ENCODE results near the gene NT5E. TPM values are rescaled to one million over a fixed set of nuclear protein-coding genes. Genes with fewer than 3 reads are reported as not detected.

The NT5E gene
- total and polyA plus RNA-seq, 12 donors = 2.9 to 14.2 (median 9.6) TPM

DNA sequence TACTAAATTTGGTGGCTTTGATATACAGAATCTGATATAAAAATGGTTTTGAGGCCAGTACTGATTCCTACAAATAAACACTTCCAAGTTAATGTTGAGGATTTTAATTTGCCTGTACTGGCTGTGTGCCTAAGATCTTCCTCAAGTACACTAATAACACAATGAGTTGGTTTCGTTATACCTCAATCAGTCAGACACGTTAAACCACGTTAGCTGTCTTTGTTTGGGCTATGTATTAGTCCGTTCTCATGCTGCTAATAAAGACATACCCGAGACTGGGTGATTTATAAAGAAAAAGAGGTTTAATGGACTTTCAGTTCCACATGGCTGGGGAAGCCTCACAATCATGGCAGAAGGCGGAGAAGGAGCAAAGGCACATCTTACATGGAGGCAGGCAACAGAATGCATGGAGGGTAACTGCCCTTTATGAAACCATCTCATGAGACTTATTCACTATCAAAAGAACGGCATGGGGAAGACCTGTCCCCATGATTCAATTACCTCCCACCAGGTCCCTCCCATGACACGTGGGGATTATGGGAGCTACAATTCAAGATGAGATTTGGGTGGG, 46.2 kb downstream of the NT5E start:
- no peaks in the 10 kb centered on the region for H3K27me3 ChIP-seq
- TF ChIP-seq POLR2A (IDR thresholded peaks at IDR 0.05) = no peak
- TF ChIP-seq, protein P1, sequence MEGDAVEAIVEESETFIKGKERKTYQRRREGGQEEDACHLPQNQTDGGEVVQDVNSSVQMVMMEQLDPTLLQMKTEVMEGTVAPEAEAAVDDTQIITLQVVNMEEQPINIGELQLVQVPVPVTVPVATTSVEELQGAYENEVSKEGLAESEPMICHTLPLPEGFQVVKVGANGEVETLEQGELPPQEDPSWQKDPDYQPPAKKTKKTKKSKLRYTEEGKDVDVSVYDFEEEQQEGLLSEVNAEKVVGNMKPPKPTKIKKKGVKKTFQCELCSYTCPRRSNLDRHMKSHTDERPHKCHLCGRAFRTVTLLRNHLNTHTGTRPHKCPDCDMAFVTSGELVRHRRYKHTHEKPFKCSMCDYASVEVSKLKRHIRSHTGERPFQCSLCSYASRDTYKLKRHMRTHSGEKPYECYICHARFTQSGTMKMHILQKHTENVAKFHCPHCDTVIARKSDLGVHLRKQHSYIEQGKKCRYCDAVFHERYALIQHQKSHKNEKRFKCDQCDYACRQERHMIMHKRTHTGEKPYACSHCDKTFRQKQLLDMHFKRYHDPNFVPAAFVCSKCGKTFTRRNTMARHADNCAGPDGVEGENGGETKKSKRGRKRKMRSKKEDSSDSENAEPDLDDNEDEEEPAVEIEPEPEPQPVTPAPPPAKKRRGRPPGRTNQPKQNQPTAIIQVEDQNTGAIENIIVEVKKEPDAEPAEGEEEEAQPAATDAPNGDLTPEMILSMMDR (IDR thresholded peaks at IDR 0.05) = no peak
- peaks cover 0 to 15% of the 10 kb centered on the region in 2 donors for H3K4me1 ChIP-seq (replicated peaks in 1 of 2)
- H3K4me3 ChIP-seq = no peak overlapping the region
- intact Hi-C loops (cut with DNase I) = no loop called here
- no peaks in the 10 kb centered on the region for H3K36me3 ChIP-seq (replicated peaks in 1 of 2)
- WGBS, 4 donors = 84 to 94% (median 90%) methylated on average over 8 of the region's 8 CpGs
- no peak for DNase-seq
- no peak overlapping the region for H3K27ac ChIP-seq
- H3K9me3 ChIP-seq (replicated peaks in 1 of 3) = no peaks in the 10 kb centered on the region

DNA sequence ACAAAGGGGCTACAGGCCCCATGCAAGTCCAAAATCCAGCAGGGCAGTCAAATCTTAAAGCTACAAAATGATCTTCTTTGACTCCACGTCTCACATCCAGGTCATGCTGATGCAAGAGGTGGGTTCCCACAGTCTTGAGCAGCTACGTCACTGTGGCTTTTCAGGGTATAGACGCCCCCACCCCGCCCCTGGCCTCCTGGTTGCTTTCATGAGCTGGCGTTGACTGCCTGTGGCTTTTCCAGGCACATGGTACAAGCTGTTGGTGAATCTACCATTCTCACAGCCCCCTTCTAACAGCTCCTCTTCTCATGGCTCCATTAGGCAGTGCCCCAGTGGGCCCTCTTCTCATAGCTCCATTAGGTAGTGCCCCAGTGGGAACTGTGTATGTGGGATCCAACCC, 47.0 kb downstream of the NT5E start:
- Histone ChIP-seq H3K9me3 (replicated peaks in 1 of 3) (no peaks in the 10 kb centered on the region), H3K27me3 (no peaks in the 10 kb centered on the region), H3K36me3 (replicated peaks in 1 of 2) (no peaks in the 10 kb centered on the region), H3K4me3 (no peak overlapping the region), H3K4me1 (replicated peaks in 1 of 2) (peaks cover 0 to 15% of the 10 kb centered on the region in 2 donors), H3K27ac (no peak overlapping the region)
- intact Hi-C loops (cut with DNase I) = no loop called here
- WGBS, 4 donors = 92 to 99% (median 93%) methylated on average over 5 of the region's 5 CpGs
- TF ChIP-seq, protein P1 (IDR thresholded peaks at IDR 0.05) = no peak
- TF ChIP-seq POLR2A (IDR thresholded peaks at IDR 0.05) = no peak
- no peak for DNase-seq

DNA sequence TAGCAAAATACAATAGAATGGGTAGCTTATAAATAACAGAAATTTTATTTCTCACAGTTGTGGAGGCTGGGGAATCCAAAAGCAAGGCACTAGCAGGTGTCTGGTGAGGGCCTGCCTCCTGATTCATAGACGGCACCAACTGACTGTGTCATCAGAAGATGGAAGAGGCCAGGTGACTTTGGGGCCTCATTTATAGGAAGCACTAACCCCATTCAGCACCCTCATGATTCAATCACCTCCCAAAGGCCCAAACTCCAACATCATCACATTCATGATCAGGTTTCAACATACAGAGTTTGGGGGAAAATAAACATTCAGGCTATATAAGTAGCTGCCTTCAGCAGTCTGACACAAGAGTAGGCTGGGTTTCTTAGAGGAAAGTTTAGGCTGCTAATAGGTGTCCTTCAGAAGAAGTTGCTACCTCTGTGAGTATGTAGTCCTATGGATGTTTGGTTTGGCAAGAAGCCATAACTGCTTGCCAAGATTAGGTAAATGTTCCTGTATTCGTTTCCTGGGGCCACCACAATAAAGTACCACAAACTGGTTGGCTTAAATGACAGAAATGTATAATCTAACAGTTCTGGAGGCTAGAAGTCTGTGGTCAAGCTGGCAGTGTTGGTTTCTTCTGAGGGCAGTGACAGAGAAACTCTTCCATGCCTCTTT, 48.8 kb downstream of the NT5E start:
- DNase-seq = no peak
- Histone ChIP-seq H3K9me3 (replicated peaks in 1 of 3) (no peaks in the 10 kb centered on the region), H3K27me3 (no peaks in the 10 kb centered on the region), H3K4me1 (replicated peaks in 1 of 2) (peaks cover 0 to 10% of the 10 kb centered on the region in 2 donors), H3K4me3 (no peak overlapping the region), H3K27ac (no peak overlapping the region), H3K36me3 (replicated peaks in 1 of 2) (no peaks in the 10 kb centered on the region)
- TF ChIP-seq, protein P1 (IDR thresholded peaks at IDR 0.05) = no peak
- no peak for TF ChIP-seq POLR2A (IDR thresholded peaks at IDR 0.05)
- intact Hi-C loops (cut with DNase I) = no loop called here
- WGBS, 4 donors = 62 to 90% (median 72%) methylated on average over 2 of the region's 2 CpGs

DNA sequence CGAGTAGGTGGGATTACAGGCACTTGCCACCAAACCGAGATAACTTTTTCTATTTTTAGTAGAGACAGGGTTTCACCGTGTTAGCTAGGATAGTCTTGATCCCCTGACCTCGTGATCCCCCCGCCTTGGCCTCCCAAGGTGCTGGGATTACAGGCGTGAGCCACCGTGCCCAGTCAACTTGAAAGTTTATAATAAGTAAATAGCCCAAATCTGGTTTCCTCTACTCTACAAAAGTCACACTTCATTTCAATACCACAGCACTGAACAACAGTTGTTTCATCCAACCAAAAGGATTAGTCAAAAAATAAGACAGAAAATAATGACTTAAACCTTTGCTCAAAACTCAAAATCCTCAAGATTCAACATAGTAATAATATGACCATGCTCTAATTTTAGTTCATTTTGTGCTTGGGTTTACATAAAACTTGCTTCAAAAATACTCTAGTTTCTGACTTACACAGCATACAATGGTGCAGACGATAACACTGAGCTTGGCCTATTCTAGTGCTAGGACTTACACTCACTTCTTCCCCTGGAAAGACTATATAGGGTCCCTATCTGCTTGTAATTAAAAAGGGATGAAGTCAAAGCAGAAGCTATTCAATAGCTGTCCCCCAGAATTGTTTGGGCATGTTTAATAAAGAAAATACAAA, 56.7 kb downstream of the NT5E start:
- no peak overlapping the region for H3K27ac ChIP-seq
- TF ChIP-seq, protein P1 (IDR thresholded peaks at IDR 0.05) = no peak
- TF ChIP-seq POLR2A (IDR thresholded peaks at IDR 0.05) = no peak
- 89 to 97% (median 92%) methylated on average over 7 to 8 of the region's 8 CpGs for WGBS, 4 donors
- intact Hi-C loops (cut with DNase I) = no loop called here
- no peak overlapping the region for H3K4me3 ChIP-seq
- no peak for DNase-seq
- H3K9me3 ChIP-seq (replicated peaks in 1 of 3) = no peaks in the 10 kb centered on the region
- no peaks in the 10 kb centered on the region for H3K4me1 ChIP-seq (replicated peaks in 1 of 2)
- H3K27me3 ChIP-seq = no peaks in the 10 kb centered on the region
- H3K36me3 ChIP-seq (replicated peaks in 1 of 2) = peaks cover 0 to 25% of the 10 kb centered on the region in 2 donors
